GM12891 (cell line): ENCODE results near the gene MTMR3.

Source experiments
- POLR2A ChIP-seq: IDR thresholded peaks from 2 replicates; pipeline ENCODE4 v1.6.1; 2011; ENCODE audit warnings: low read depth, low read length, control low read depth
- POLR2AphosphoS5 ChIP-seq: IDR thresholded peaks from 2 replicates; pipeline ENCODE4 v1.6.1; 2011; ENCODE audit warnings: low read depth, low read length, control low read depth
- POU2F2 ChIP-seq: IDR thresholded peaks from 2 replicates; pipeline ENCODE4 v1.6.1; 2011; ENCODE audit warnings: low read depth, mild to moderate bottlenecking, control low read depth, low read length, moderate library complexity
- TAF1 ChIP-seq: IDR thresholded peaks from 2 replicates; pipeline ENCODE4 v1.6.1; 2011; ENCODE audit warnings: low read depth, low read length, control low read depth

DNA sequence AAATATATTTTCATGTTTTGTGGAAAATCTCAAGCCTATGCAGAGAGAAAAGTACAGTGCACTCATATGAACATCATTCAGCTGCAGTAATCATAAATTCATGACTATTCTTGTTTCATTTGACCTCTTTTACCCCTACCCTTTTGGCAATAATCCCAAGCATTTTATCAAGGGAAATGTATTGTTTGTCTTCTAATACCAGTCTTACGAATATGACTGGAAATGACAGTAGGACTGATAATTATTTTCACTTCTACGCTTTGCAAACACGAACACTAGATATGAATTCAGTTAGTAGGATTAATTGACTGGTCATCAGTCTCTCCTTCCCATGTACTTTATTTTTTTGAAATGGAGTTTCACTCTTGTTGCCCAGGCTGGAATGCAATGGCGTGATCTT is 90.3 kb downstream of the MTMR3 start:
- TF ChIP-seq POLR2A (no peak), TAF1 (no peak), POU2F2 (no peak), POLR2AphosphoS5 (no peak)
